Stimulated activated CD4-positive, alpha-beta T cell treated with anti-CD3 and anti-CD28 coated beads, Interleukin-1b, Interleukin-23, amount 100 ng/mL, for 48 hours (primary cell): ENCODE data around the gene KAZN.

Source experiments
- DNase-seq: peaks from one replicate; pipeline ENCODE4 v3.0.0-alpha.2; 2020

Gene KAZN

DNA sequence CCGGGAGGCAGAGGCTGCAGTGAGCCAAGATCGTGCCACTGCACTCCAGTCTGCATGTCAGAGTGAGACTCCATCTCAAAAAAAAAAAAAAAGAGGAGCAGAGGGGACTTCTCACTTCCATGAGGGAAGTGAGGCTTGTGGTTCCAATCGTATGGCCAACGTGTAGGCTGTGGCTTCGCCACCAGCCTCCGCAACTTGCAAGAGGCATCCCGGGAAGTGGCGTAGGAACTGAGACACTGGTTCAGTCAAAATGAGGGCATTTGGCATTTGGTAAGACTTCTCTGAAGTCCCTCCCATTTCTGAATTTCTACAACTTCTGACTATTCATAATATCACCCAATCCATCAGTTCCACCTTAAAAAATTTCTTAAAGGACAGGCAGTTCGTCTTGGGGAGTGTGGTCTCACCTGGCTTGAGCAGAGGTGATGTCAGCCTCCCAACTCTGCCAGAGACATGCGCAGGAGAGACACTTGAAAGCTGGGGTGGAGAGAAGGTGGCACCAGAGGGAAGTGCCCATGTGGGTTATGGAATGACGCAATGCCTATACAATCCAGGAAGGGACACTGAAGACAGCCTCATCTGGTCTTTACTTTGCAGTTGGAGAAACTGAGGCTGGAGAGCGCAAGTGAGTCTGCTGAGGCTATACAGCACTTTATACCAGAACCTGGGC lies 17.2 kb downstream of the KAZN start:
- DNase-seq: no peak

- no peak for DNase-seq
Measured at GRCh38 chr1:14616632-14617396, 18.3 kb downstream of the KAZN start.

DNA sequence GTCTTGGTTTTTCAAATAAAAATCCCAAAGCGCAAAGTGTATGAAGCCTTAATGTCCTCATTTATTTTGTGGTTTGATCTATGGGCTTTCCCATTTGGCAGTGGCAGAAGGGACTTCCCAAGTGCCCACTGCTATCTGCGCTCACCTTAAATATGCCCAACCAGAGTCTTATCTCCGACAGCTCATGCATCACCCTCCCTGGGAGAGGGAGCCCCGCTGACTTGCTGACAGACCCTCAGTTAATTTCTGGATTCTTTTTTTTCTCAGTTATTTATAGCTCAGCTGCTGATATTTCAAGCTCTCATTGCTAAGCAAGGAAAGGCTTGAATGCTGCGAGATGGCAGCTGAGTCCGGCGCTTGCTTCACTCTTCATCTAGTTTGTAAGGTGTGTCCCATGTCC lies 19.3 kb downstream of the KAZN start:
- no peak for DNase-seq

DNA sequence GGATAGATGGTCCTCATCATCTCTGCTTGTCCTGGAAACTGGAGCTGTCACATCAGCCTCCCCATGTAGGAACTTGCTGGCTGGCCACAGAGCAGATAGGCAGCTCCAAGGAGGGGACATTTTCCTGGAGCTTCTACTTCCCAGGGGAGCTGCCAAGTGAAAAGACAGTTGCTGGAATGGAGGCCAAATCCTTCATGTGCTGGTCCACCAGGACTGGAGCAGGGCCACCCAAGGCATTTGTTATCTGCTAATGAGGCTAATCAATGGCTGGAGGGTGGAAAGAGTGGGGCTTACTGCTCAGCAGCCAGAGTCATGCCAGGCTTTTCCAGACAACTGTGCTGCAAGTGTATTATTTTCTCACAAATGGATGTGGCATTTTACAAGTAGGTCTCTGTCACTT lies 22.5 kb downstream of the KAZN start:
- DNase-seq: no peak

DNA sequence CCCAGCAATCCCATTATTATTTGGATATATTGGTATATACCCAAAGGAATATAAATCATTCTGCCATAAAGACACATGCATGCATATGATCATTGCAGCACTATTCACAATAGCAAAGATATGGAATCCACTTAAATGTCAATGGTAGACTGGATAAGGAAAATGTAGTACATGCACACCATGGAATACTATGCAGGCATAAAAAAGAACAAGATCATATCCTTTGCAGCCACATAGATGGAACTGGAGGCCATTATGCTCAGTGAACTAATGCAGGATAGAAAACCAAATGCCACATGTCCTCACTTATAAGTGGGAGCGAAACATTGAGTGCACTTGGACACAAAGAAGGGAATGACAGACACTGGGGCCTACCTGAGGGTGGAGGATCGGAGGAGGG lies 24.6 kb downstream of the KAZN start:
- DNase-seq: no peak

- DNase-seq: no peak
Measured at GRCh38 chr1:14624941-14625340, 26.5 kb downstream of the KAZN start.

GRCh38 chr1:14625572-14625971 lies 27.1 kb downstream of the KAZN start:
- no peak for DNase-seq

DNA sequence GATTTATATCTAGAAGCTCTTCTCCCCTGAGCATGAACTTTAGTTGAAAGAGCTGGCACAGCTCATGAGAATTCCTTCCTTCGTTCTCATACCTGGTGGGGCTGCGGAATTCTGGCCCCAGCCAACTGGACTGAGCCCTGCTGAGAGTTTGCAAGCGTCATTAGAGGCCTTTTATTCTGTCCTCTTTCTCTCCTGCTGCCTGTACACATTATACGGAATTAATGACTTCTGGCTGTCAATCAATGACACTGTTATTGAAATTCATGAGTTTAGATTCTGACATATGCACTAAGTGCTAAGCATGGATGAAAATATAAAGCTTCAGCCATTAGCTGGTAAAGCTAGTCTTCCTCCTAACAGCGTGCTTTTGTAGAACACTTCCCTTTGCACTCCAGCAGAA lies 27.5 kb downstream of the KAZN start:
- DNase-seq: no peak

GRCh38 chr1:14626869-14627607 lies 28.6 kb downstream of the KAZN start:
- no peak for DNase-seq

- no peak for DNase-seq
Measured at GRCh38 chr1:14627608-14628489, 29.4 kb downstream of the KAZN start.

- DNase-seq: no peak
Measured at GRCh38 chr1:14629363-14630014, 31.0 kb downstream of the KAZN start.

DNA sequence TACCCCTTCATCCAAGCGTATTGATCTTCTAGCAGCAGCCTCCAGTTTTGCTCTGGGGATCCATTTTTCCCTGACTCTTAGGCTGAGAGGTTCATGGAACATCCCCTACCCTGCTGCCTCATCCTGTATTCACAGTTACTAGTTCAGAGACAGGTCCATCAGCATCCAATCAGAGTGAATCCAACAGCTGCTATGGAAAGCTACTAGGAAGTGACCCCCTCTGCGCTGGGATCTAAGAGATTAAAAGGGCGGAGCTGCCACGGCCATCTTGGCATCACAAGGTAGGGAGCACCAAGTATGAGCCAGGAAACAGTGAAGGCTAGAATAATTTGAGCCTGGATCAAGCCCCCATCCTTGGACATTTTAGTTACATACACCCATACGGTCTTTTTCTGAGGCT lies 32.5 kb downstream of the KAZN start:
- DNase-seq: no peak

GRCh38 chr1:14631421-14631820 lies 32.9 kb downstream of the KAZN start:
- DNase-seq: no peak

- DNase-seq: no peak
Measured at GRCh38 chr1:14634486-14634885, 36.0 kb downstream of the KAZN start.

- DNase-seq: no peak
Measured at GRCh38 chr1:14635421-14635820, 36.9 kb downstream of the KAZN start.

GRCh38 chr1:14636897-14637632 lies 38.6 kb downstream of the KAZN start:
- DNase-seq: no peak

- DNase-seq: no peak
Measured at GRCh38 chr1:14639291-14640050, 41.0 kb downstream of the KAZN start.

DNA sequence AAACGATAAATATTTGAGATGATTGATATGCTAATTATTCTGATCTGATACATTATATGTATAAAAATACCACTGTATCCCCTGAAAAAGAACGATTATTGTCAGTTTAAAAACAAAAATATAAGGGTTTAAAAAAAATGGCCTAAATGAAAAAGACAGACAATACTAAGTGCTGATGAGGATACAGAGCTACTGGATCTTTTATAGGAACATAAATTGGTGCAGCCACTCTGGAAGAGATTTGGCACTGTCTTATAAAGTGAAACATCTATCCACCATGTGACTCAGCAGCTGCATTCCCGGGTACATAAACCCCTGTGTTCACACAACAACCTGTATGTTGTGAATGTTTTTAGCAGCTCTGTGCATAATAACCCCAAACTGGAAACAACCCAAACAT lies 44.2 kb downstream of the KAZN start:
- no peak for DNase-seq

DNA sequence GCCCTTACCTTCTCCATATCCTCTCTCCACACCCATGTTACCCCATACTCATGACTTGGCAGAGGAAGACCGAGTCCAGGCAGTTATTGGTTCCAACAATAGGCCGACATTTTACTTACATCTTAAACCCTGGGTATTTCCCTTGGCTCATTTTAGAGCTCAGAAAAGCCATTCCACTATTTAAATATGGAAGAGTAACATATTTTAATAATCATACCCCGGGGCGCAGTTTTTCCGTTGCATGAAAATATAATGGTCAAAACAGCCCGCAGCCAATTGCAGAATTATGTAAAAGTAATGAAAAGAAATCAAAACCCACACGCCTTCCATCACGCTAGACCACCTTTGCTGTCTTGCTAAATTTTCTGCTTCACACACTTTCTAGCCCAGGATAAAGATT lies 48.5 kb downstream of the KAZN start:
- no peak for DNase-seq

GRCh38 chr1:14647777-14648176 lies 49.3 kb downstream of the KAZN start:
- no peak for DNase-seq

- no peak for DNase-seq
Measured at GRCh38 chr1:14648391-14648790, 49.9 kb downstream of the KAZN start.
